HG03460 (cell line): ENCODE measurements around the gene LIG3.
"Not testable (repeated sequence)": the region's sequence is repeated elsewhere in the genome, so short reads cannot be mapped to it uniquely, and the experiment has no call there.

Experiments used
- ATAC-seq: cut with Tn5 transposase; IDR thresholded peaks from one replicate; pipeline ENCODE4 v1.9.1; 2021; ENCODE audit not compliant: unreplicated experiment

Gene LIG3

DNA sequence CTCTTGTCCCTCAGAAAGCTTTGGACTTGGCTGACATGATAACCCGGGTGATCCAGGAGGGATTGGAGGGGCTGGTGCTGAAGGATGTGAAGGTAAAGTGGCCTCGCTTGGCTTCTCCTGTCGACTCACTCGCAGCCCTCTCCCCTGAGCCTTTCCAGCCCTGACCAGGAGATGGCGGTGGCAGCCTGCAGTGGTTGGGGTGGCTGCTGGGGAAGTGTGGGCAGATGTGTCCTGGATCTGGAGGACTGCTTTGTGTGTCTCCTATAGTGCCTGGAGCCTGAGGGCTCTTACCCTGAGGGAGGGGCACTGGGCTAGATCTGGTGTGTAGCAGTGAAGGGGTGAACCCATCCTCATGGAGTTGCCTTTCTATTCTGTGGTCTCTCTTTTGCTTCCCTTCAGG is 17.9 kb downstream of the LIG3 start:
- no peak for ATAC-seq

- no peak for ATAC-seq
Measured at GRCh38 chr17:34999456-34999855, 19.1 kb downstream of the LIG3 start.

- not testable (repeated sequence) for ATAC-seq
Measured at GRCh38 chr17:35000965-35001364, 20.7 kb downstream of the LIG3 start.

DNA sequence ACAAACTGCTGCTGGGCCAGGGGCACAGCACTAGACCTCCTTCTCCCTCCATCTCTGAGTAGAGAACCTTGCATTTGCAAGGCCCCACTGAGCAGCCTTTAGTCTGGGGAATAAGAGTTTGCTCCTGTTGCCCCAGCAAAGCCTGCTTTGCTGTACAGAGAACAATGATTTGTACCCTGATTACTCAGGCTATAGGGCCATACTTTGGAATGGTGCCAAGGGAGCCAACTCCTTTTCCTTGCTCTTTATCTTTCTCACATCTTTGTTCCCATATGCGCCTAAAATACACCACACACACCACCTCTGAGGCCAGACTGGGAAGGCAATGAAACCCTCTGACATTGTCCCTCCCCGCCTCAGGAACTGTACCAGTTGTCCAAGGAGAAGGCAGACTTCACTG is 21.2 kb downstream of the LIG3 start:
- ATAC-seq: no peak

DNA sequence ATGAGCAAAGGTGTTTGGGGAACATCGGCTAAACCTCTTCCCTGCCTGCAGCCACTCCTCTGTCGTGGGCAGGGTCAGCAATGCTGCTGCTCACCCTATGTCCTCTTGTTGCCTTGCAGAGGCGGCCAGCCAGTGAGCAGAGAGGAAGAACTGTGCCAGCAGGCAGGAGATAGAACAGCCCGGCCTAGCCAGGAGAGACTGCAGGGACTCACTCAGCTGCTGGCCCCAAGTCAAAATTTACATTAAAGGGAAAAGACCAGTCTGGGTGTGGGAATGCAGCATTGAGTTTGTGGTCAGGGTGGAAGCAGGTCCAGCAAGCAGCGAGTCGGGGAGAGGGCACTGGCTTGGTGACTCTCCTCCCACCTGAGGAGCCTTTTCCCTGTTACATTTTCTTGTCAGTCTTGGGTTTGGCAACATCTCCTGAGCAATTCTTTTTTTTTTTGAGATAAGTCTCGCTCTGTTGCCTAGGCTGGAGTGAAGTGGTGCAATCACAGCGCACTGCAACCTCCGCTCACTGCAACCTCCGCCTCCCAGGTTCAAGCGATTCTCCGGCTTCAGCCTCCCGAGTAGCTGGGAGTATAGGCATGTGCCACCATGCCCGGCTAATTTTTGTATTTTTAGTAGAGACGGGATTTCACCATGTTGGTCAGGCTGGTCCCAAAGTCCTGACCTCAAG is 22.7 kb downstream of the LIG3 start:
- no peak for ATAC-seq

GRCh38 chr17:35003778-35004177 is 23.5 kb downstream of the LIG3 start:
- ATAC-seq: no peak

- ATAC-seq: no peak
Measured at GRCh38 chr17:35006345-35006744, 26.0 kb downstream of the LIG3 start.

- no peak for ATAC-seq
Measured at GRCh38 chr17:35006961-35007360, 26.6 kb downstream of the LIG3 start.

DNA sequence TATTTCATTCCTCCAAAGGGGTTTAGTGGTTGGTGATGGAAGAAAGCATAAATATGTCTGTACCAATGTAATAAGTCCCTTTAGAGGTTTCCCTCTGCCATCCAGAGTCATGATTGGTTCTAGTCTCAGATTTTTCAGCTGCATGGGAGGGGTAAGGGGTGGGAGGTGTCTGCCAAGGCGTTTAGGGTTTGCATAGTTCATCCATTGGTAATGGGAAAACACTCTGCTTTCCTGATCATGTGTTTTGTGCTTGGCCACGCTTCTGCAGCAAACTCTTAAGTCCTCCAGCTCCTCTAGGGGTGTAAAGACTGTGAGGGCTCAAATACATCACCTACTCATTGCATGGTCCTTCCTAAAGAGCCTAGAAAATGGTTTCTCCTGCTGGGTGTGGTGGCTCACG is 29.8 kb downstream of the LIG3 start:
- no peak for ATAC-seq

GRCh38 chr17:35011671-35012216 is 31.4 kb downstream of the LIG3 start:
- ATAC-seq: no peak

- ATAC-seq: no peak
Measured at GRCh38 chr17:35016369-35016768, 36.1 kb downstream of the LIG3 start.

- ATAC-seq: no peak
Measured at GRCh38 chr17:35017021-35017420, 36.7 kb downstream of the LIG3 start.

DNA sequence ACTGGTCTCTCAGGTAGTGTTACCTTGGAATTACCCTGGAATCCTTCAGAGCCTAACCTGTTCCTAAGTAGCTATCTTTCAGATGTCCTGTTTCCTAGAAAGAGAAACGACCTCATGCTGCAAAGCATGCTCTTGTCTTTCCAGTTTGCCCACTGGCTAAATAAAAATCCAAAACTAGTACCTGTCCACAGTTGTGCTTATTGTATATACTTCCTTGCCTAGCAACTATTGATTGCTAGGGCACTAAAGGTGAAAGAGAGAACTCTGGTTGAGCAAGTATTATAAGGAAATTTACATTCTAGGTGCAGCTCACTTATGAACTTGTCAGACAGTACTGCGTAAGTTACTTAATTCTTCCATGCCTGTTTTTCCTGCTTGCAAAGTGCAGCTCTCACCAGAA is 38.5 kb downstream of the LIG3 start:
- ATAC-seq: no peak

DNA sequence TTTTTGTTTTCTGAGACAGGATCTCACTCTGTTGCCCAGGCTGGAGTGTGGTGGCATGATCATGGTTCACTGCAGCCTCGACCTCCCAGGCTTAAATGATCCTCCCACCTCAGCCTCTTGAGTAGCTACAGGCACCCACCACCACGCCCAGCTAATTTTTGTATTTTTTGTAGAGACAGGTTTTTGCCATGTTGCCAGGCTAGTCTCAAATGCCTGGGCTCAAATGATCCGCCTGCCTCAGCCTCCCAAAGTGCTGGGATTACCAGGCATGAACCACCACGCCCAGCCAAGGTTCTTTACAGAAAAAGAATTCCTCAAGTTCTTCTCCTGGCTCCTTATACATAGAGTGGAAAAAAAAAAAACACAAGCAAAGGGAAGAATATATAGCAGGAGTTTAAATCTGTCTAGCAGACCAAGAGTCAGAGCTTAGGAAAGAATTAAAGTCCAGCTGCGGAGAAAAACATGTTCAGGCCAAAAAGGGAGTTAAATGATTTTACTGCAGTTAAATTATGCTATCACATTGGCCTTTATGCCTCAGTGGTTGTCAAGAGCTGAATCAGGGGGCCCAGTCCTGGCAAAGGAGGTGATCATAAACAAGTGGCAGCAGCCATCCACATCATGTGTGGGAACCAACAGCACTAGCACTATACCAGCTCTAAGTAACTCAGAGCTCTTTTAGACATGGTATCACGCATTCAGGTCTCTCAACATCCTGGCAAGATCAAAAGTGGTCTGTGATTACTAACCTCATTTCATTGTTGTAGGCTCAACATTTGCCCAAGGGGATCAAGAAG is 39.3 kb downstream of the LIG3 start:
- no peak for ATAC-seq

DNA sequence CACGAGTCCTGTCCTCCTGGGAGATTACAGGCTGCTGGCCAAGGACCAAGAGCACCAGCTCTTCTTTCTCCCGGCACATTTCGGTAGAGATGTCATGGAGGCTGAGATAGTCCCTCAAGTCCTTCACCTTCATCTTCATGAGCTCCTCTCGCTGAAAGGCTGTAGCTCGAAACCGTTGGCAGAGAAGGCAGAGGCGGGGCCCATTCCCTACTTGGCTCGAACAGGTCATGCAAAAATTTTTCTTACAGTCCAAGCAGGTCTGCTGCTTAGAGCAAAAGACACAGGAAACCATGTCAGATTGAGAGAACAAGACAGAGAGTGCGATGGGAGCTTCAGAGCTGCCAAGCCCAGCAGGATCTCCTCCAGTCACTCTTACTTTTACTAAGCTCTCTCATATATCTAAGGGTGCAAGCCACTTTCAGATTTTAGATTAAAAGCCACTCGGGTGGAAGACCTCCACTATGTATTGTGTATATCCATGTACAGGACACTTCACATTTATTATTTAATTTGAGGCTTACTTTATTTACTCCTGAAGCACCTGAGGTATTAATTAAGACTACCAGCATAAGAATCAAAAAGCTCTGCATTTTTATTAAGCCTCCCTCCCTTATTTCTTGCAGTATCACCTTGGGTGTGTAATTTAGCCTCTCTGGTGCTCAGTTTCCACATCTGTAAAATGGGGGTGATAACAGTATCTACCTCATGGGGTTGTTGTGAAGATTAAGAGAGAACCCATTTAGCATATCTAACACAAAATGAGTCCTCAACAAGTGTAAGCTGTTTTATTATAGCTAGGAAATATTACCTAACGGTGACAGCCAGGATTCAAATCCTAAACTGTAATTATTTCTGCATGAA is 41.4 kb downstream of the LIG3 start:
- ATAC-seq: no peak

- ATAC-seq: no peak
Measured at GRCh38 chr17:35022536-35023063, 42.3 kb downstream of the LIG3 start.

GRCh38 chr17:35023538-35023937 is 43.2 kb downstream of the LIG3 start:
- no peak for ATAC-seq

GRCh38 chr17:35025541-35025940 is 45.2 kb downstream of the LIG3 start:
- no peak for ATAC-seq

- ATAC-seq: not testable (repeated sequence)
Measured at GRCh38 chr17:35028097-35028496, 47.8 kb downstream of the LIG3 start.

GRCh38 chr17:35028531-35029262 is 48.4 kb downstream of the LIG3 start:
- ATAC-seq: no peak
